Duodenal mucosa (tissue), 2 donors: ENCODE measurements around the gene MAP7D3.

Experiments used
- H3K27ac ChIP-seq: one replicate; pipeline ENCODE4 v1.7.0; 2013; ENCODE audit warnings: low read depth, low read length
- H3K27me3 ChIP-seq, 2 donors: one replicate each; pipeline ENCODE4 v1.7.0; 2013; ENCODE audit warnings: low read length in 2 of 2, control low read depth in 1 of 2; ENCODE audit not compliant: insufficient read depth in 2 of 2, control insufficient read depth in 1 of 2
- H3K36me3 ChIP-seq, 2 donors: one replicate each; pipeline ENCODE4 v1.7.0; 2013; ENCODE audit warnings: low read length in 2 of 2, control low read depth in 1 of 2; ENCODE audit not compliant: insufficient read depth in 2 of 2, control insufficient read depth in 1 of 2
- H3K4me1 ChIP-seq, 2 donors: one replicate each; pipeline ENCODE4 v1.7.0; 2013; ENCODE audit warnings: low read length in 2 of 2, control low read depth in 1 of 2; ENCODE audit not compliant: insufficient read depth in 2 of 2, control insufficient read depth in 1 of 2
- H3K4me3 ChIP-seq, 2 donors: one replicate each; pipeline ENCODE4 v1.7.0; 2013; ENCODE audit warnings: low read length in 2 of 2, low read depth in 1 of 2
- H3K9ac ChIP-seq, 2 donors: one replicate each; pipeline ENCODE4 v1.7.0; 2013; ENCODE audit warnings: low read length in 2 of 2, low read depth in 1 of 2
- H3K9me3 ChIP-seq, 2 donors: one replicate each; pipeline ENCODE4 v1.7.0; 2013; ENCODE audit warnings: low read length in 2 of 2, control low read depth in 1 of 2; ENCODE audit not compliant: control insufficient read depth in 1 of 2

Gene MAP7D3

DNA sequence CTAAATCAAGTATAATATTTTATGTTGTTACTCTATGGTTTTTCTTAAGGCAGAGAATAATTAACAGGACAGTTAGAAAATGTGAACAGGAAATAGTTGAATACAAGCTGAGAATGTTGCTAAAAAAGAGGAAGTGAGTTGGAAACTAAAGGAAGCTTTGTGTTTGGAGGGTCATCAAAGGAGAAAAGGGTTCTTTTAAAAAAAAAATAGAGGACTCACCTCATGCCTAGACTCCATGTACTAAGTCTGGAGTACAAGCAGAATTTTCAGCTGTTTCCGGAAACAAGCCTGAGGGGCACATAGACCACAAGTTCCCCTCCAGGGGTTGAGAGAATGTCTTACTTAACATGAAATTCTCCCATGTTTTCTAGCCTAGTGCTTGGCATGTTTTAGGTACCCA is 20.1 kb upstream of the MAP7D3 start:
- Histone ChIP-seq H3K4me3 (no peak overlapping the region), H3K9ac (no peak overlapping the region), H3K36me3 (no peaks in the 10 kb centered on the region), H3K9me3 (no peaks in the 10 kb centered on the region), H3K27me3 (no peaks in the 10 kb centered on the region), H3K27ac (no peak overlapping the region), H3K4me1 (peaks cover 6 to 13% of the 10 kb centered on the region in 2 donors)

DNA sequence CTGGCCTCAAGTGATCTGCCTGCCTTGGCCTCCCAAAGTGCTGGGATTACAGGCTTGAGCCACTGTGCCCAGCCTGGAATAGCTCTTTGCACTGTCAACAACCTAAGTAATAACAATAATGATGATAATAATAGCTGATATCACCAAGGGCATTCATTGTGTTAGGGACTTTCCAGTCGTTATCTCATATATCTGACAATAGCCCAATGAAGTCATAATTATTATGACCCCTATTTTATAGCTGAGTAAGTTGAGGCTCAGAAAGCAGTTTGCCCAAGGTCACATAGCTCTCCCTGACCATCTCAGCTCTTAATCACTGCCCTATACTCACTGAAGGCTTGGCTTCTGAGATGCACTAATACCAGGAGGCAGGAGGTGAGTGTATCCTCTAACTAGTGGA is 18.7 kb upstream of the MAP7D3 start:
- no peaks in the 10 kb centered on the region for H3K36me3 ChIP-seq
- no peak overlapping the region for H3K4me3 ChIP-seq
- no peaks in the 10 kb centered on the region for H3K27me3 ChIP-seq
- H3K9me3 ChIP-seq = no peaks in the 10 kb centered on the region
- H3K27ac ChIP-seq = no peak overlapping the region
- peaks cover 0 to 1% of the 10 kb centered on the region in 2 donors for H3K4me1 ChIP-seq
- H3K9ac ChIP-seq = no peak overlapping the region

DNA sequence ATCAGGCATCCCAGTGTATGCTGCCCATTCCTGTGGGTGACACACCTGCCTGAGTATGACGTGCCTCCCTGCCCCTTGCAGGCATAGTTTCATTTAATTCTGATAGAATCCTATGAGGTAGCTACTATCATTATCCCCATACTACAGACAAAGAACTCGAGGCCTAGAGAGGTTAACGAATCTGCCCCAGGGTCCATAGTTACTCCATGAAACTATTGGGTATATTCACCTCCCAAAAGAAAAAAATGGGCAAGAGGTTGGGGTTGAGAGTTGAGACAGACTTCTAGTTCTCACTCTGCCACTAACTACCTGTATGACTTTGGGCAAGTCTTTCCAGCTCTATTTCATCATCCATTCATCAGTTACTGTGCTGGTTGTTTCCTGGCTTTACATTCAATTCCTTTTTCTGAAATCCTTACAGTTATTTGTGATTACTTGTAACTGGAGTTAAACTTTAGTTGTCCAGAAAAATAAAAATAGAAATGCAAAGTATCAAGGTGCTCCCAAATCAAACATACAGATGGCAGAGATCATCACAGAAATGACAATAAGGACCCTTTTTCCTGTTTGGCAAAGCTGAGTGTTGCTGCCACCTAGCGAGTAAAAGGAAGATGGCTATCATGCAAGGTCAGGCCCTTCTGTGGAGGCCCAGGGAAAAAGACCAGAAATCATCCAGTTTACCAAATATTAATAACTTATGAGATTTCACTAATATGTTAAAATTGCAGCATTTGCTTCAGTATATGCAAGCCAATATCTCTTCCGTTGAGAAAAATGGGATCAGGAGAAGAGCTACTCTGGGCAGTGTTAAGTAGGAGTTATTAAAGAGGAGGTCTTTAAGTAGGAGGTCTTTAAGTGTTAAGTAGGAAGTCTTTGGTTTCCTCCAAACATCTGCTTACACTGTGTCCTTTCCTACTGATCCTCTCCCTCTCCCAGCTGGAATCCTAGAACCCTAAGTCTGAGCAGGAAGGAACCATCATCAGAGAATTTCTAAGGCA is 17.1 kb upstream of the MAP7D3 start:
- Histone ChIP-seq H3K36me3 (no peaks in the 10 kb centered on the region), H3K27me3 (no peaks in the 10 kb centered on the region), H3K4me3 (no peak overlapping the region), H3K27ac (no peak overlapping the region), H3K9ac (no peak overlapping the region), H3K9me3 (no peaks in the 10 kb centered on the region), H3K4me1 (no peaks in the 10 kb centered on the region)

- Histone ChIP-seq H3K36me3 (no peaks in the 10 kb centered on the region), H3K27me3 (no peaks in the 10 kb centered on the region), H3K9me3 (no peaks in the 10 kb centered on the region), H3K4me3 (no peak overlapping the region), H3K4me1 (no peaks in the 10 kb centered on the region), H3K9ac (no peak overlapping the region), H3K27ac (no peak overlapping the region)
These were observed 15.6 kb upstream of the MAP7D3 start for GRCh38 chrX:136266828-136267227.

DNA sequence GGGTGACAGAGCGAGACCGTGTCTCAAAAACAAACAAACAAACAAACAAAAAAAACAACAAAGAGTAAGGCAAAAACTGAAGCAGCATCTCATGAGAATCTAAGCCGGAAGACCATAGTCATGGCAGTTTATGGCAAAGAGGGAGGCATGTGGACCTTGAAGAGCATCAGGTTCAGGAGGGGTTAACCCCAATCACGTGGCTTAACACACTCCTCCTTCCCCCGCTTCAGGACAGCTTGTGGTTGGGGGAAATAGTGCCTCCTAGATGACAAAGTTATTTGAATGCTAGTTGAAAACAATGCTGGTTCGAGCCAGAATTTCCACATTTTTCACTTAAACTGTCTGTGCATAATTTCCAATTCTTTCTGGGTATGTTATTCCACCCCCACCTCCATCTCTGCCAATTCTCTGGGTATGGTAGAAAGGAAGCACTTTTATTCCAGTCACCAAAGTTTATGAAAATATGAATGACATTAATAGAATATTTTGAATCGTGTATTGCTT is 11.7 kb upstream of the MAP7D3 start:
- Histone ChIP-seq H3K9ac (no peak overlapping the region), H3K36me3 (no peaks in the 10 kb centered on the region), H3K4me1 (no peaks in the 10 kb centered on the region), H3K4me3 (no peak overlapping the region), H3K9me3 (no peaks in the 10 kb centered on the region), H3K27me3 (no peaks in the 10 kb centered on the region), H3K27ac (no peak overlapping the region)

DNA sequence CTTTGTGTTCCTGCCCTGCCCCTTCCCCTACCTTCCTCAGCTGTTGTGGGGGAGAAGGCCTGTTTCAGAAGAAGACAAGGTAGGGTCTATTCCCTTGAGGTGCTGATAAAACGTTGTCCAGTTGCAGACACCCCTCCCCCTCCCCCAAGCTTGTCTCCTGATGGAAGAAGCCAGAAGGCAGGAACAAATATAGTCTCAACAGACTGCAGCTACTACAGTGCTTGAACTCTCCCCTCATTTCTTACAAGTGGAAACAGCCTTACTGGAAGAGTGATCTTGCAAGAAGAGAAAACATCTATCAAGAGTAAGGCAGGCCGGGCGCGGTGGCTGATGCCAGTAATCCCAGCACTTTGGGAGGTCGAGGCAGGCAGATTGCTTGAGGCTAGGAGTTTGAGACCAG is 11.0 kb upstream of the MAP7D3 start:
- H3K9me3 ChIP-seq = no peaks in the 10 kb centered on the region
- no peaks in the 10 kb centered on the region for H3K4me1 ChIP-seq
- H3K27ac ChIP-seq = no peak overlapping the region
- no peaks in the 10 kb centered on the region for H3K27me3 ChIP-seq
- H3K4me3 ChIP-seq = no peak overlapping the region
- no peaks in the 10 kb centered on the region for H3K36me3 ChIP-seq
- no peak overlapping the region for H3K9ac ChIP-seq

DNA sequence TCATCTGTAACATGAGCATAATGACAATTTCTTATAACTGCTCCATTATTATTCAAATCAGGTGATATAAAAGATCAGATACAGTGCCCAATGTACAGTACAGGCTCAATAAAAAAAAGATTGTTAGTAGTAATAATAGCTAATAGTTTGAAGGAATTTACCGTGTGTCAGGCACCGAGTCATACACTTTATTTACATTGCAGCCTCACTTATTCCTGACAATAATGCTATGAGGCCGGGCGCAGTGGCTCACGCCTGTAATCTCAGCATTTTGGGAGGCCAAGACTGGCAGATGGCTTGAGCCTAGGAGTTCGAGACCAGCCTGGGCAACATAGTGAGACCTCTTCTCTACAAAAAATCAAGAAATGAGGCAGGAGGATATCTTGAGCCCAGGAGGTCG is 10.1 kb upstream of the MAP7D3 start:
- Histone ChIP-seq H3K9me3 (no peaks in the 10 kb centered on the region), H3K9ac (no peak overlapping the region), H3K36me3 (no peaks in the 10 kb centered on the region), H3K4me3 (no peak overlapping the region), H3K27ac (no peak overlapping the region), H3K4me1 (no peaks in the 10 kb centered on the region), H3K27me3 (no peaks in the 10 kb centered on the region)

DNA sequence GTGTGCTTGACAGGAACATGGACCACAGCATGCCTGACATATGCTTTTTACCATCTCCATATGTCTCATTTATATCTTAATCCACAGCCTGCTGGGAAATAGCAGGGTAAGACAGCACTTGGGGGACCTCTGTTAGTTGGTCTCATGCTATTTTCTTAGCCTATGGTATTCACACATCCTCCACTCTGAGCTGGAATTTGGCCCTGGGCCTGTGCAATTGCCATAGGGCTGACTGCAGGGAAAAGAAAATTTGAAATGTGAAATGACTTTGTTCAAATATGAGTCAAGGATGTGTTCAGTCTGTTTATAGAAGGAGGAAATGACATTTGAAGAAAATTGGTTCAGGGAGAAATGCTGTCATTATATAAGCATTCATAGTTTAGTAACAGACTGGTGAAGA is 9.6 kb upstream of the MAP7D3 start:
- H3K36me3 ChIP-seq = no peaks in the 10 kb centered on the region
- H3K9ac ChIP-seq = no peak overlapping the region
- no peaks in the 10 kb centered on the region for H3K27me3 ChIP-seq
- no peaks in the 10 kb centered on the region for H3K4me1 ChIP-seq
- H3K4me3 ChIP-seq = no peak overlapping the region
- no peak overlapping the region for H3K27ac ChIP-seq
- H3K9me3 ChIP-seq = no peaks in the 10 kb centered on the region

DNA sequence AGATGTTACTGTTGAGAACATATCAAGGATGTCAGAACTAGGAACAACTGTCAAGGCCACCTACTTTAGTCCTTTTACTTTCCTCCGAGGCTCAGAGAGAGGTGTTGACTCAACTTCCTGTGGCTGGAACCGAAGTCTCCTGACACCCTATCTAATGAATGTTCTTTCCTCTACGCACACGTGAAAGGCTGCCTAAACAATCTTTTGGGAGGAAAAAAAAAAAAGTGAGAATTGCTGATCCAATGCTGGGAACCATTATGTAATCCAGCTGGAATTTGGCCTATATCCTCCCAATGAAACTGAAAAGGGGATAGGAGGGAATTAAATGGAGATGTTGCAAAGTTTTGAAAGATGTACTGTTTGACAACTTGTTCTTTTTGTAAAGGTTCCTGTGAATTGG is 8.3 kb upstream of the MAP7D3 start:
- Histone ChIP-seq H3K4me1 (no peaks in the 10 kb centered on the region), H3K27ac (no peak overlapping the region), H3K27me3 (no peaks in the 10 kb centered on the region), H3K36me3 (no peaks in the 10 kb centered on the region), H3K9ac (no peak overlapping the region), H3K9me3 (no peaks in the 10 kb centered on the region), H3K4me3 (no peak overlapping the region)

DNA sequence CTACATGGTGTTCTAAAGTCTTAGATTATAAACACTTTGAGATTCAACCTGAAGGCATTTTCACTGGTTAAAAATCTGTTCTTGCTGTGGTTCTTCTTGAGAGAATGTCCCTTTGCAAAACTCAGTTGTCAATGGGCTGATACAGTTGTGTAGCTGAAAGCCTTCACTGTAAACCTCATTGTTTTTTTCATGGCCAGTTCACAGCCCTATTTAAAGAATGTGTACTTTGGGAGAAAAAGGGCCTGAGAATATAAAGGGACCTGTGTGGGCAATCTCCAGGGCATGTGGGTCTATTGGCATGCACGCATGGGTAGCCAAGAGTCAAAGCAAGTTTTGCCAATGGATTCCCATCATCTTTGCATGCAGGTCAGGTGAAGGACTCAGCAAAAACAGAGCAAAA is 7.8 kb upstream of the MAP7D3 start:
- H3K4me3 ChIP-seq = no peak overlapping the region
- no peaks in the 10 kb centered on the region for H3K36me3 ChIP-seq
- no peak overlapping the region for H3K9ac ChIP-seq
- H3K4me1 ChIP-seq = no peaks in the 10 kb centered on the region
- no peaks in the 10 kb centered on the region for H3K27me3 ChIP-seq
- no peaks in the 10 kb centered on the region for H3K9me3 ChIP-seq
- H3K27ac ChIP-seq = no peak overlapping the region
